DMS53 treated with DMSO at 0.1 percent for 48 hours (cell line): Measurements from ENCODE around the gene COL8A1.

Experiments
- DNase-seq: peaks from one replicate; lab custom pipeline; 2025; ENCODE audit not compliant: unreplicated experiment; lab: John Stamatoyannopoulos, UW

COL8A1 gene

GRCh38 chr3:99637368-99638111 is 854 bp upstream of the COL8A1 start:
- DNase-seq, result peak; percentile 28

- no peak for DNase-seq
These were observed 1.2 kb downstream of the COL8A1 start for GRCh38 chr3:99639579-99639978.

- no peak for DNase-seq
These were observed 1.9 kb downstream of the COL8A1 start for GRCh38 chr3:99640214-99640851.

- DNase-seq, result no peak
These were observed 3.1 kb downstream of the COL8A1 start for GRCh38 chr3:99641480-99641879.

GRCh38 chr3:99641982-99642381 is 3.6 kb downstream of the COL8A1 start:
- DNase-seq, result no peak

GRCh38 chr3:99644017-99644416 is 5.6 kb downstream of the COL8A1 start:
- DNase-seq, result no peak

- no peak for DNase-seq
These were observed 6.4 kb downstream of the COL8A1 start for GRCh38 chr3:99644746-99645145.

- DNase-seq, result peak; percentile 4
These were observed 7.1 kb downstream of the COL8A1 start for GRCh38 chr3:99645277-99646106.

GRCh38 chr3:99646107-99646435 is 7.7 kb downstream of the COL8A1 start:
- no peak for DNase-seq

- no peak for DNase-seq
These were observed 8.7 kb downstream of the COL8A1 start for GRCh38 chr3:99647081-99647480.

GRCh38 chr3:99648101-99648500 is 9.7 kb downstream of the COL8A1 start:
- DNase-seq, result peak; percentile 84

GRCh38 chr3:99648516-99648915 is 10.1 kb downstream of the COL8A1 start:
- DNase-seq, result no peak

- no peak for DNase-seq
These were observed 13.1 kb downstream of the COL8A1 start for GRCh38 chr3:99651531-99651930.

- DNase-seq, result no peak
These were observed 18.2 kb downstream of the COL8A1 start for GRCh38 chr3:99656624-99657023.

- no peak for DNase-seq
These were observed 19.9 kb downstream of the COL8A1 start for GRCh38 chr3:99658274-99658673.

- DNase-seq, result no peak
These were observed 20.6 kb downstream of the COL8A1 start for GRCh38 chr3:99659032-99659431.

GRCh38 chr3:99659951-99660350 is 21.6 kb downstream of the COL8A1 start:
- DNase-seq, result no peak

GRCh38 chr3:99662838-99663570 is 24.6 kb downstream of the COL8A1 start:
- DNase-seq, result no peak

GRCh38 chr3:99663977-99664376 is 25.6 kb downstream of the COL8A1 start:
- DNase-seq, result no peak

GRCh38 chr3:99665017-99665416 is 26.6 kb downstream of the COL8A1 start:
- no peak for DNase-seq

- DNase-seq, result no peak
These were observed 27.8 kb downstream of the COL8A1 start for GRCh38 chr3:99666201-99666600.
